Large intestine (tissue), 3 donors: ENCODE results near the gene ZNF827. TPM values are rescaled to one million over a fixed set of nuclear protein-coding genes. Genes with fewer than 3 reads are reported as not detected.
A peak's percentile ranks its signal among the peaks of the same experiment; 100 is the strongest.

ENCODE experiments used
- DNase-seq, 2 donors: peaks; one replicate each; pipeline versions ENCODE4 v3.0.0 to v3.0.0-alpha.2; 2013
- H3K27ac ChIP-seq: one replicate; pipeline ENCODE4 v1.5.1; 2013; ENCODE audit warnings: low read length
- H3K27me3 ChIP-seq: 2 replicates; pipeline ENCODE4 v1.6.1; 2013; ENCODE audit warnings: low read length; ENCODE audit not compliant: control insufficient read depth, insufficient read depth
- H3K36me3 ChIP-seq: 2 replicates; pipeline ENCODE4 v1.6.1; 2013; ENCODE audit warnings: low read length; ENCODE audit not compliant: control insufficient read depth, insufficient read depth
- H3K4me1 ChIP-seq: one replicate; pipeline ENCODE4 v1.6.1; 2013; ENCODE audit warnings: low read length; ENCODE audit not compliant: control insufficient read depth, insufficient read depth
- H3K4me3 ChIP-seq: one replicate; pipeline ENCODE4 v1.5.1; 2013; ENCODE audit warnings: low read length
- H3K9me3 ChIP-seq: one replicate; pipeline ENCODE4 v1.6.1; 2013; ENCODE audit warnings: mild to moderate bottlenecking, low read depth, low read length, moderate library complexity; ENCODE audit not compliant: control insufficient read depth
- WGBS: methylation state at CpG from one replicate; pipeline ENCODE4 v1.1.5; 2013; ENCODE audit warnings: low lambda C conversion rate; ENCODE audit not compliant: insufficient coverage; 5-methylcytosine and 5-hydroxymethylcytosine counted together
- polyA plus RNA-seq: library from polyadenylated mRNA; unstranded; fragments of 120-200 nt; gene quantifications from one replicate; pipeline ENCODE4 v1.2.1, GENCODE V29; 2013

ZNF827 gene
- polyA plus RNA-seq, 1 donor: 34.2 TPM

DNA sequence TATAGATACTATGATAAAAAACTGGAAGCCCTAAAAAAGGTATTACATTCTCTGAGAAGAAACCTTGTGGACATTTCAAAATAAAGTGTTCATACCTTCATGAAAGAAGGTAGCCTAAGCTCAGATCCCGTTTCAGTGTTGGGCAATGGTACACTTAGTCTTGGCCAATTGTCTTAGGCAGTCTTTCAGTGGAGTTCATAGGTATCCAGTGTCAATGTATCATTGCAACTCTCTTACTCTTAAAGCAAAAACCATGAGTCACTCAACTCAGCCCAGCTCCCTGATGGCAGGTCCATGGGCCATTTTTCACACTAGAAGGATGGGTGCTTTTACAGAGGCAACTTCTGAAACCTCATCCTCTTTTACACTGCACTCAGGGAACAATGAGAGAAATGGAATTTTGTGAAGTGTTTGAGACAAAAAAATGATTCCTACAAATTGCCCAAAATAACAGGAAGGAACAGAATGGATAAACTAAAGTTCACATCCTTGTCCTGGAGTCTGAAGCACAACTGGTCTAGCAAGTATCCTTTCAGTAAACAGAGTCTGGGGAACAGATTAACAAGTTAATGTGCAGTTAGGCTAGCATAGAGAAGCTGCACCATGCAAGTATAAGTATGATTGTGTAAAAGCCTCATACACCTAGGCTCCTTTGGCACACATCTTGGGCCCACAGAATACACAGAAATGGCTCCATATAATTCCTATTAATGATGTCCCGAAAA is 7.0 kb upstream of the ZNF827 start:
- no peaks in the 10 kb centered on the region for H3K4me1 ChIP-seq
- H3K36me3 ChIP-seq: no peaks in the 10 kb centered on the region
- peaks cover 6% of the 10 kb centered on the region for H3K27me3 ChIP-seq
- H3K4me3 ChIP-seq: no peak overlapping the region
- DNase-seq: no peak
- no peaks in the 10 kb centered on the region for H3K9me3 ChIP-seq
- no peak overlapping the region for H3K27ac ChIP-seq
- 100% methylated on average over 1 of the region's 2 CpGs for WGBS

DNA sequence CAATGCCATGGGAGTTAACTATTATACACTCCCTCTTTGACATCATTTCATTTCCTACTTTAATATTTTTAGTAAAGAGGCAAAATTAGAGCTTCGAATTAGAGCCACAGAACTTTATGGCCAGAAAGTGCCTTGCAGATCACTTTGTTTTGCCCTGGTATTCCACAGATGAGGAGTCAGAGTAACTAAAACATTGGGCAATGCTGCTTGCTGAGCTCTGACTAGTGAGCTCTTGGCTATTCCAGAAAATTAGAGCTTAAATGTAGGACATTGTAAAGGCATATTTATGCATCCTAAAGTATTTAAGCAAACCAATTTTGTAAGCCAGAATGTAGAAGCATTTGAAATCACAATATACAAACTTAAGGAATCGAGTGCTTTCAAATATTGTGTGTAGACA is 6.3 kb upstream of the ZNF827 start:
- Histone ChIP-seq H3K27me3 (peaks cover 6% of the 10 kb centered on the region), H3K4me3 (no peak overlapping the region), H3K4me1 (no peaks in the 10 kb centered on the region), H3K9me3 (no peaks in the 10 kb centered on the region), H3K36me3 (no peaks in the 10 kb centered on the region), H3K27ac (no peak overlapping the region)
- WGBS: no CpG with 5 or more reads among the region's 2 CpGs
- DNase-seq: no peak

DNA sequence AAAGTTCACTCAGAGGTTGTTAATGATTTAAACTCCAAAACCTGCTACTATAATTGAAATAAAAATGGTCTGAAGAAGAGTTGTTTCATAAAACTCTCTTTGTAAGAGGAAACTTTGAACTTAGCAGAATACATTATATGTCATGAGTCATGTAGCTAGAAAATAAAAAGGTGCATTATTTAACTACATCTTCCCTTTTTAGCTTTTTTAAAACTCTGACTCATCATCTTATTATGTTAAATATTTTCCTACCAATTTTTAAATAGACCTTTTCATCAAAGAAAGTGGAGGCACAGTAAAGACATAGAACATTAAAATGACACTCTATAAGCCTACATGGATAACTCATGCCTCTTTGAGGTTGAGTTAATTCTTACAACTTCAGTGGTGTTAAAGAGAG is 1.2 kb upstream of the ZNF827 start:
- Histone ChIP-seq H3K4me1 (peaks cover 8% of the 10 kb centered on the region), H3K4me3 (no peak overlapping the region), H3K27ac (peak overlapping the region; percentile 89), H3K36me3 (no peaks in the 10 kb centered on the region), H3K9me3 (peaks cover 3% of the 10 kb centered on the region), H3K27me3 (no peaks in the 10 kb centered on the region)
- DNase-seq: no peak

GRCh38 chr4:145939441-145939750 is 773 bp upstream of the ZNF827 start:
- 13% methylated on average over 2 of the region's 2 CpGs for WGBS
- H3K4me3 ChIP-seq: peak overlapping the region; percentile 77
- peak overlapping the region; percentile 89 for H3K27ac ChIP-seq
- peaks cover 13% of the 10 kb centered on the region for H3K4me1 ChIP-seq
- peaks cover 3% of the 10 kb centered on the region for H3K9me3 ChIP-seq
- H3K27me3 ChIP-seq: no peaks in the 10 kb centered on the region
- no peaks in the 10 kb centered on the region for H3K36me3 ChIP-seq
- DNase-seq: peak in 1 of 2 donors; percentile 38

- peak; percentile 16 to 67 for DNase-seq
- H3K27me3 ChIP-seq: no peaks in the 10 kb centered on the region
- peaks cover 15% of the 10 kb centered on the region for H3K4me1 ChIP-seq
- WGBS: 0% methylated on average over 6 of the region's 18 CpGs
- H3K9me3 ChIP-seq: peaks cover 3% of the 10 kb centered on the region
- peak overlapping the region; percentile 89 for H3K27ac ChIP-seq
- H3K4me3 ChIP-seq: peak overlapping the region; percentile 77
- H3K36me3 ChIP-seq: no peaks in the 10 kb centered on the region
Measured at GRCh38 chr4:145937971-145938611, 532 bp downstream of the ZNF827 start.

DNA sequence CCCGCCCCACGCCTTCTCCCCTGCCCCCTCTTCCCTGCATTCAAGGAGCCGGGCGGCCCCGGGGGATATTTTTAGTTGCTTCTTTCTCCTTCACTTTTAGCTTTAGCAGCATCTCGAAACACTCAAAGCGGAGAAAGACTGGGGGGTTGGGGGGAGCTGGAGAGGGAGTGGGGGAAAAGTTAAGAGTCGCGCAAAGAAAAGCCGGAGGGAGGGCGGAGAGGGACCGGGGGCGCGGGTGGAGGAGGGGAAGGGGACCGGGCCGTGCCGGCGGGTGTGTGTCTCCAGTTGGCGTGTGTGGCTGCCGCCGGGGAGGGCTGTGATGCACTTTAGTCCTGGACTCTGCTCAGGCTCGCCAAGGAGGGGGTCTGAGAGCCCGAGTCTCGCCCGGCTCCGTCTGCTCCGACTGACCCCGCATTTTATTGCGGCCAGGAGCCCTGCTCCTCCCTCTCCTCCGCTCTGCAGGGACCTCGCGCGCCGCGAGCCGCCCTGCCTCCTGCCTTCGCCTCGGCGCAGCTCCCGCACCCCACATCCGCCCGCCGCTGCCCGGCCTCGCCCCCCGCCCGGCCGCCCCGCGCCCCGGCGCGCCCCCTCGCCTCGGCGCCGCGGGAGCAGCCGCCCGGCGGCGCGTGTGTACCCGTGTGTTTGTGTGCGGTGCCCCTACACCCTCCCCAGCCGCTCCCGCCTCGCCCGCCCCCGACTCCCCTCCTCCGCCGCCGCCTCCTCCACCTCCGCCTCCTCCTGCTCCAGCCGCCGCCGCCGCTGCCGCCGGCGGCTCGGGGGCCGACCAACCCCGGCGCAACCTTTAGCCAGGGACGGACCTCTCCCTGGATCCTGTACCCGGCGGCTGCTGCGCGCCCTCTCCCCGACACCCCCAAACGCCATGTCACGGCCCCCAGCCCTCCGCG is 1.4 kb downstream of the ZNF827 start:
- DNase-seq: peak; percentile 84 to 92
- no CpG with 5 or more reads among the region's 95 CpGs for WGBS
- Histone ChIP-seq H3K4me3 (peak overlapping the region; percentile 79), H3K27me3 (no peaks in the 10 kb centered on the region), H3K27ac (peak overlapping the region; percentile 90), H3K36me3 (no peaks in the 10 kb centered on the region), H3K4me1 (peaks cover 15% of the 10 kb centered on the region), H3K9me3 (peaks cover 3% of the 10 kb centered on the region)

DNA sequence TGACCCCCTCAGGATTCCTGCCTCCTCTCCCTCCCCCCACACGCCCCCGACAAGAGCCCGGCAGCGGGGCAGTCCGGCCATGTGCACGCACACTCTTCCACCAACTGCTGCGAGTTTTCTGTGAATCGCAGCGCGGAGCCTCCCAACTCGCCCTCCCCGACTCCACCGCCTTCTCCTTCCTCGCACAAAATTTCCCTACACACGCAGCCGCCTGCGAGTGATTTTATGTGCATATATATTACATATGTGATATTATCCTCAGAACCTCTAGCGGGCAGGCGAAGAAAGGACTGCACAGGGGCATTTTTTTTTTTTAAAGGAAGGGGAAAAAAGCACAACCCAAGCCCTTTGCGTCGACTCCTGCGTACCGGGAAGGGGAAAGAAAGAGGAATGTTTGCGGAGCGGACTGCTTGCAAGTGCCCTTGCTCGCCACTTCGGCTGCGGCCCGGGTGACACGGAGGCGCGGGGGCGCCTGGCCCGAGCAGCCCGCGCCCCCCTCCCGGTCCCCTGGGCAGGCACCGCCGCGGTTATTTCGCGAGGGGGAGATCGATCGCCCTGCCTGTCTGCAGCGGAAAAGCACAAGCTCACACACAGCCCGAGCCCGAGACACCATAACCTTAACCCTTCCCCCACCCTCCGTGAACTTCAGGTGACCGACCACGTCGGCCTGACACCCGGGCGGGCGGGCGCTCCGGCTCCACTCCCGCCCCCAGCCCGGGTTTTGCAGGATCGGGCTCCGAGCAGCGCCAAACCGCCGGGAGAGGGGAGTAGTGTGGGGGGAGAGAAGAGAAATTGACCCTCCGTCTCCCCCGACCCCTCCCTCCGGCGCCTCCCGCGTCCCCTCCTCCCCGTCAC is 2.3 kb downstream of the ZNF827 start:
- Histone ChIP-seq H3K4me1 (peaks cover 15% of the 10 kb centered on the region), H3K27ac (peak overlapping the region; percentile 90), H3K4me3 (peak overlapping the region; percentile 79), H3K27me3 (no peaks in the 10 kb centered on the region), H3K36me3 (no peaks in the 10 kb centered on the region), H3K9me3 (peaks cover 3% of the 10 kb centered on the region)
- 0% methylated on average over 3 of the region's 70 CpGs for WGBS
- DNase-seq: peak; percentile 61 to 86

DNA sequence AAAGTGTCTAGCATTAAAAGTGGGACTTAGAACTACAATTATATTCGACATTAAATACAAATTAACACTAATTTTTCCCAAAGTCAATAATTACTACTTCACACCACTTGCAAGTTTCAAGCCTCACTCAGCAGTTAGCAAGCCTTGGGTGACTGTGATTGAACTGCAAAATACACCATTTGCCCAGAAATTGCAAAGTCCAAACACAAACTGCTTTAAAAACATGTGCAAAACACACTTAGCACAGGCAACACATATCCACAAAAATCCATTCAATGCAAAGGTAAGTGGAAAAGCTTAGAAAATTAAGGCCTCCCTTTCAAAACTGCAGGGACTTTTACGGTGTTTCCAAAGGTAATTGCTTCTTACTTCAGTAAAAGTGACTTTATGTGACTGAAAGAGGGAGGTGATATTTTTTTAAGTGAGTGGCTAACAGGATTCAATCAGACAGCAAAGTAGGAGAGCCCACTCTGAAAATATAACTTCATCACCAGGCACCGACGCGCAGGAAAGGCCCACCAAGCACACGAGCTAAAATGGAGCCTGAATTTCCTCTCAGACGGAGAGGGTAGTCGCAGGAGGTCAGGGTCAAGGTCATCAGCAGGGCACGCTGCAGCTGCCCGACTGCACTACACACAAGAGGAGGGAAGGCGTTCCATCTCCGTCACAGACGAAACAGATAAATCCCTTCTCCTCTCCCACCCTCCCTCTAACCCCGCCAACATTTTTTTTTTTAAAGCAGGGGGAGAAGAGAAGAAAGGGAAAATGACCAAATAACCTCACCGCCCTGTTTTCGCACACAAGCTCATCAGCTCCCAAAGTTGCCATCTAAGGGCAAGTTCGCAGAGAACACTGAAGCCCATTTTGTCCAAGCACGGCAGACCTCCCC is 3.1 kb downstream of the ZNF827 start:
- WGBS: no CpG with 5 or more reads among the region's 18 CpGs
- H3K27me3 ChIP-seq: no peaks in the 10 kb centered on the region
- peaks cover 3% of the 10 kb centered on the region for H3K9me3 ChIP-seq
- peak overlapping the region; percentile 90 for H3K27ac ChIP-seq
- H3K4me3 ChIP-seq: peak overlapping the region; percentile 79
- DNase-seq: peak in 1 of 2 donors; percentile 34
- no peaks in the 10 kb centered on the region for H3K36me3 ChIP-seq
- peaks cover 15% of the 10 kb centered on the region for H3K4me1 ChIP-seq

DNA sequence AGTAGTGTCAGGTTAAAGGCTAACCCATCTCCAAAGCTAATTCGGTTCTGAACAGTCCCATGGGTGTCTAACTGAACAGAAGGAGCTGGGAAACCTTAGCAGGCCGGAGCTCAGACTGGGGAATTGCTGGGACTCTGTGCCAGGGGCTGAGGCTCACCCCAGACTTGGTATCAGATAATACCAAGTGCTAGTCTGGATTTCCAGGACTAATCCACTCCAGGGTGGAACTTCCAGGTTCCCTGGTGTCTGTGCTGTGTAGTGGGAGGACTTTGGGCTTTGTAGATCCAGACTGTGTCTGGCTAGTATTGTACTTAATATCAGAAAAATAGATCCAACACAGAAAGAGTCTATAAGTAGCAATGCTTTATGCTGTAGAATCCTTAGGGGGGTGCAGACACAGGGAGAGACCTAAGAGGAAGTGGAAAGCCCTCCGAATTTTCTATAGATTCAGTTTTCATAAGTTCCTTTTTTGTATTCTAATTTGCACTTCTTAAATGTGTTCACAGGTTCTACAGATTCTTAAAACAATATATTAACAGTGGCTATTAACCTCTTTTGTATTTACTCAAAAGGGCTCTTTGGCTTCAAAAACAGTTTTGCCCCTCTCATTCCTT is 4.1 kb downstream of the ZNF827 start:
- DNase-seq: peak in 1 of 2 donors; percentile 42
- peak overlapping the region; percentile 32 for H3K27ac ChIP-seq
- WGBS: 43% methylated on average over 1 of the region's 3 CpGs
- H3K4me3 ChIP-seq: no peak overlapping the region
- peaks cover 21% of the 10 kb centered on the region for H3K4me1 ChIP-seq
- no peaks in the 10 kb centered on the region for H3K27me3 ChIP-seq
- no peaks in the 10 kb centered on the region for H3K36me3 ChIP-seq
- peaks cover 3% of the 10 kb centered on the region for H3K9me3 ChIP-seq
